ENCODE measurements around the gene ADAMTS14.

DNA sequence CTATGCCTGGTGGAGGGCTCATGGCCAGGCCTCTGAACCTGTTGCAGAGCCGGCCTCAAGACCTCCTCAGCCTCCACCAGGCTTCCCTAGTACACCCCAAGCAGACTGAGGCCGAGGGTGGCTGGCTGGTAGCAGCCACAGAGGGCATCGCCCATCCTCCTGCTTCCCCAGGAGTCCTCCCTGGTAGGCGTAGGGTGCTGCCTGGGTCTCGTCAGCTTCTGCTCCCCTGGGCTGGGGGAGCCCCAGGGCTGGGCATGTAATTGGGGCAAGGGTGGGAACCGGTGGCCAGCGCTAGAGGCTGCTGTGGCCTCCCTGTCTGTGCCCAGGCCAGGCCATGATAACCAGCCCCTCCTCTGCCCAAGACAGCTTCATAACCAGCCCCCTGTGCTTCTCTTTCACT is 80.3 kb downstream of the ADAMTS14 start:
- TF ChIP-seq POLR2A (IDR thresholded peaks at IDR 0.05) (no peak), EP300 (IDR thresholded peaks at IDR 0.05) (no peak)
- TF ChIP-seq, protein P1, sequence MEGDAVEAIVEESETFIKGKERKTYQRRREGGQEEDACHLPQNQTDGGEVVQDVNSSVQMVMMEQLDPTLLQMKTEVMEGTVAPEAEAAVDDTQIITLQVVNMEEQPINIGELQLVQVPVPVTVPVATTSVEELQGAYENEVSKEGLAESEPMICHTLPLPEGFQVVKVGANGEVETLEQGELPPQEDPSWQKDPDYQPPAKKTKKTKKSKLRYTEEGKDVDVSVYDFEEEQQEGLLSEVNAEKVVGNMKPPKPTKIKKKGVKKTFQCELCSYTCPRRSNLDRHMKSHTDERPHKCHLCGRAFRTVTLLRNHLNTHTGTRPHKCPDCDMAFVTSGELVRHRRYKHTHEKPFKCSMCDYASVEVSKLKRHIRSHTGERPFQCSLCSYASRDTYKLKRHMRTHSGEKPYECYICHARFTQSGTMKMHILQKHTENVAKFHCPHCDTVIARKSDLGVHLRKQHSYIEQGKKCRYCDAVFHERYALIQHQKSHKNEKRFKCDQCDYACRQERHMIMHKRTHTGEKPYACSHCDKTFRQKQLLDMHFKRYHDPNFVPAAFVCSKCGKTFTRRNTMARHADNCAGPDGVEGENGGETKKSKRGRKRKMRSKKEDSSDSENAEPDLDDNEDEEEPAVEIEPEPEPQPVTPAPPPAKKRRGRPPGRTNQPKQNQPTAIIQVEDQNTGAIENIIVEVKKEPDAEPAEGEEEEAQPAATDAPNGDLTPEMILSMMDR (IDR thresholded peaks at IDR 0.05) = no peak
